ENCODE results near the gene EEF1A2.

Gene EEF1A2

GRCh38 chr20:63536241-63536977 lies 37.5 kb upstream of the EEF1A2 start:
- TF ChIP-seq CTCF (IDR thresholded peaks at IDR 0.05; ENCODE audit: borderline replicate concordance, extremely low read depth, low read length, poor library complexity, severe bottlenecking) (no peak), EZH2 (IDR thresholded peaks at IDR 0.05; ENCODE audit: borderline replicate concordance, low read depth, low read length, severe bottlenecking) (no peak)
- no peak overlapping the region for H3K4me2 ChIP-seq (ENCODE audit: insufficient read depth, low read length)
- ATAC-seq (ENCODE audit: insufficient read depth, low read depth): no peak
- no peaks in the 10 kb centered on the region for H3K27me3 ChIP-seq (ENCODE audit: insufficient read depth, low read length, poor library complexity)
- peaks cover 8% of the 10 kb centered on the region; the same call in 1 of the 2 replicates for H4K20me1 ChIP-seq (ENCODE audit: insufficient read depth, low read length)
- peaks cover 21% of the 10 kb centered on the region for H3K4me1 ChIP-seq (ENCODE audit: insufficient read depth, low read length)
- no peak overlapping the region for H3K9ac ChIP-seq (ENCODE audit: low read depth, low read length)
- no peak overlapping the region for H3K4me3 ChIP-seq (ENCODE audit: low read depth in 1 of 2, low read length in 2 of 2)
- no peaks in the 10 kb centered on the region for H3K36me3 ChIP-seq (ENCODE audit: insufficient read depth, low read length)
- H2AFZ ChIP-seq (ENCODE audit: low read depth, low read length): no peak overlapping the region
- H3K27ac ChIP-seq (ENCODE audit: low read length): no peak overlapping the region
- DNase-seq: no peak
- H3K9me3 ChIP-seq (ENCODE audit: insufficient read depth, low read length, severe bottlenecking): no peaks in the 10 kb centered on the region
- H3K79me2 ChIP-seq (ENCODE audit: insufficient read depth, low read length): no peaks in the 10 kb centered on the region

- DNase-seq (no peak), ATAC-seq (ENCODE audit: insufficient read depth, low read depth) (no peak)
- H3K4me2 ChIP-seq (ENCODE audit: insufficient read depth, low read length): no peak overlapping the region
- no peaks in the 10 kb centered on the region for H3K27me3 ChIP-seq (ENCODE audit: insufficient read depth, low read length, poor library complexity)
- H2AFZ ChIP-seq (ENCODE audit: low read depth, low read length): no peak overlapping the region
- no peak overlapping the region for H3K4me3 ChIP-seq (ENCODE audit: low read depth in 1 of 2, low read length in 2 of 2)
- no peaks in the 10 kb centered on the region for H3K9me3 ChIP-seq (ENCODE audit: insufficient read depth, low read length, severe bottlenecking)
- H3K4me1 ChIP-seq (ENCODE audit: insufficient read depth, low read length): peaks cover 21% of the 10 kb centered on the region
- H3K79me2 ChIP-seq (ENCODE audit: insufficient read depth, low read length): no peaks in the 10 kb centered on the region
- no peak overlapping the region for H3K27ac ChIP-seq (ENCODE audit: low read length)
- H4K20me1 ChIP-seq (ENCODE audit: insufficient read depth, low read length): peaks cover 8% of the 10 kb centered on the region; the same call in 1 of the 2 replicates
- no peak overlapping the region for H3K9ac ChIP-seq (ENCODE audit: low read depth, low read length)
- TF ChIP-seq CTCF (IDR thresholded peaks at IDR 0.05; ENCODE audit: borderline replicate concordance, extremely low read depth, low read length, poor library complexity, severe bottlenecking) (no peak), EZH2 (IDR thresholded peaks at IDR 0.05; ENCODE audit: borderline replicate concordance, low read depth, low read length, severe bottlenecking) (no peak)
- H3K36me3 ChIP-seq (ENCODE audit: insufficient read depth, low read length): no peaks in the 10 kb centered on the region
These were observed 36.2 kb upstream of the EEF1A2 start for GRCh38 chr20:63534831-63535651.

GRCh38 chr20:63534427-63534830 lies 35.5 kb upstream of the EEF1A2 start:
- TF ChIP-seq CTCF (IDR thresholded peaks at IDR 0.05; ENCODE audit: borderline replicate concordance, extremely low read depth, low read length, poor library complexity, severe bottlenecking) (no peak), EZH2 (IDR thresholded peaks at IDR 0.05; ENCODE audit: borderline replicate concordance, low read depth, low read length, severe bottlenecking) (no peak)
- no peaks in the 10 kb centered on the region for H3K79me2 ChIP-seq (ENCODE audit: insufficient read depth, low read length)
- H3K27ac ChIP-seq (ENCODE audit: low read length): no peak overlapping the region
- H3K4me2 ChIP-seq (ENCODE audit: insufficient read depth, low read length): no peak overlapping the region
- peaks cover 21% of the 10 kb centered on the region for H3K4me1 ChIP-seq (ENCODE audit: insufficient read depth, low read length)
- ATAC-seq (ENCODE audit: insufficient read depth, low read depth): no peak
- peaks cover 13% of the 10 kb centered on the region for H4K20me1 ChIP-seq (ENCODE audit: insufficient read depth, low read length)
- DNase-seq: no peak
- H3K36me3 ChIP-seq (ENCODE audit: insufficient read depth, low read length): no peaks in the 10 kb centered on the region
- no peaks in the 10 kb centered on the region for H3K27me3 ChIP-seq (ENCODE audit: insufficient read depth, low read length, poor library complexity)
- H3K9me3 ChIP-seq (ENCODE audit: insufficient read depth, low read length, severe bottlenecking): no peaks in the 10 kb centered on the region
- no peak overlapping the region for H3K9ac ChIP-seq (ENCODE audit: low read depth, low read length)
- no peak overlapping the region for H3K4me3 ChIP-seq (ENCODE audit: low read depth in 1 of 2, low read length in 2 of 2)
- H2AFZ ChIP-seq (ENCODE audit: low read depth, low read length): no peak overlapping the region

Data from DND-41 (cell line).